HepG2 (cell line): ENCODE data around the gene FBXO24. TPM values are rescaled to one million over a fixed set of nuclear protein-coding genes. Genes with fewer than 3 reads are reported as not detected.

ENCODE experiments used
- ATAC-seq: fragments of 200-7000 bp; cut with Tn5 transposase; 3 replicates; pipeline ENCODE4 v1.9.1; 2020; ENCODE audit warnings: mild to moderate bottlenecking, moderate library complexity
- BruUV-seq: library from RNA; stranded (reverse); fragments of 400-500 nt; replicated peaks from 2 replicates; lab custom pipeline; 2021; lab: Mats Ljungman, UMichigan
- CTCF ChIA-PET: fragments of 300-600 bp; formaldehyde crosslinking; extraction: SDS; loops from one replicate; lab custom pipeline; 2021; ENCODE audit warnings: low total read pairs, inconsistent platforms, low intra/inter-chr PET ratio; lab: Yijun Ruan, JAX
- POLR2A ChIA-PET: fragments of 350-600 bp; sonication (Branson Sonifier 250); formaldehyde crosslinking; loops from one replicate; lab custom pipeline; 2020; ENCODE audit warnings: antibody characterized with exemption, inconsistent platforms; lab: Yijun Ruan, JAX
- DNase-seq: peaks from one replicate; pipeline ENCODE4 v3.0.0-alpha.2; 2015; ENCODE audit warnings: low spot score
- FAIRE-seq: peaks from 3 replicates; lab custom pipeline; 2011; peaks lifted over from hg19 to GRCh38; lab: Jason Lieb, UNC
- H2AFZ ChIP-seq: one replicate; pipeline ENCODE4 v1.6.1; 2011; ENCODE audit warnings: low read length, inconsistent platforms
- H3K27ac ChIP-seq: fragments of 300-600 bp; 3 replicates; pipeline ENCODE4 v1.8.0; 2011; ENCODE audit warnings: mixed run types, mild to moderate bottlenecking, mixed read lengths, low read length, inconsistent platforms; ENCODE audit not compliant: insufficient read depth; ENCODE audit errors: extremely low read length
- H3K27me3 ChIP-seq, 2 experiments: fragments of 200-600 bp in 1 of 2; 2 replicates in 1 of 2; 3 replicates in 1 of 2; pipeline versions ENCODE4 v1.6.0 to v1.8.0; 2011; ENCODE audit warnings: low read length in 2 of 2, mild to moderate bottlenecking in 2 of 2, moderate library complexity in 2 of 2, inconsistent platforms in 1 of 2; ENCODE audit not compliant: insufficient read depth in 2 of 2, control insufficient read depth in 1 of 2
- H3K36me3 ChIP-seq, 2 experiments: fragments of 200-600 bp in 1 of 2; replicated peaks in 1 of 2; 2 replicates in 1 of 2; 3 replicates in 1 of 2; pipeline versions ENCODE4 v1.5.1 to v1.8.0; 2011; ENCODE audit warnings: low read length in 2 of 2, inconsistent platforms in 1 of 2; ENCODE audit not compliant: insufficient read depth in 2 of 2, control insufficient read depth in 1 of 2
- H3K4me1 ChIP-seq: 2 replicates; pipeline ENCODE4 v1.5.1; 2012; ENCODE audit warnings: low read length, inconsistent platforms; ENCODE audit not compliant: insufficient read depth
- H3K4me2 ChIP-seq: 2 replicates; pipeline ENCODE4 v1.6.0; 2011; ENCODE audit warnings: low read depth, low read length, inconsistent platforms
- H3K4me3 ChIP-seq, 3 experiments: fragments of 200-600 bp in 1 of 3; sonication (generic), shearing (Covaris generic) in 1 of 3; replicated peaks in 1 of 3; 2 replicates each; pipeline ENCODE4 v1.5.1; 2011 to 2016; ENCODE audit warnings: low read length in 3 of 3, inconsistent platforms in 2 of 3, low read depth in 2 of 3, mild to moderate bottlenecking in 2 of 3, control low read depth in 1 of 3, mixed read lengths in 1 of 3; ENCODE audit not compliant: insufficient read depth in 1 of 3
- H3K79me2 ChIP-seq: one replicate; pipeline ENCODE4 v1.6.1; 2011; ENCODE audit warnings: low read length, inconsistent platforms; ENCODE audit not compliant: insufficient read depth
- H3K9ac ChIP-seq: 2 replicates; pipeline ENCODE4 v1.6.0; 2011; ENCODE audit warnings: mild to moderate bottlenecking, low read depth, low read length, inconsistent platforms; ENCODE audit not compliant: insufficient read depth
- H3K9me3 ChIP-seq: 2 replicates; pipeline ENCODE4 v1.5.1; 2012; ENCODE audit warnings: mild to moderate bottlenecking, low read length
- H4K20me1 ChIP-seq: 2 replicates; pipeline ENCODE4 v1.6.0; 2011; ENCODE audit warnings: inconsistent platforms, mild to moderate bottlenecking, low read length, moderate library complexity; ENCODE audit not compliant: insufficient read depth
- CCDC6 ChIP-seq: sonication (generic); formaldehyde crosslinking; IDR thresholded peaks from 2 replicates; pipeline ENCODE4 v1.8.1; 2022; ENCODE audit warnings: mild to moderate bottlenecking, missing genetic modification reagents, moderate library complexity
- CHD2 ChIP-seq: IDR thresholded peaks from 2 replicates; pipeline ENCODE4 v1.6.1; 2011; ENCODE audit warnings: low read depth, low read length, improper control_type of control experiment
- MXD4 ChIP-seq: IDR thresholded peaks from 2 replicates; pipeline ENCODE4 v1.6.1; 2016; ENCODE audit warnings: mild to moderate bottlenecking, missing biosample characterization, missing genetic modification reagents
- NR2F1 ChIP-seq, 2 experiments: fragments of 450-650 bp in 1 of 2; formaldehyde crosslinking in 1 of 2; IDR thresholded peaks; 2 replicates each; pipeline versions ENCODE4 v1.5.0 to v1.6.1; 2016 to 2020; ENCODE audit warnings: mild to moderate bottlenecking in 1 of 2, missing compliant biosample characterization in 1 of 2, missing genetic modification reagents in 1 of 2, moderate library complexity in 1 of 2
- POLR2AphosphoS2 ChIP-seq: IDR thresholded peaks from 2 replicates; pipeline ENCODE4 v1.6.1; 2011; ENCODE audit warnings: low read depth, low read length, improper control_type of control experiment
- POLR2G ChIP-seq: fragments of 200-400 bp; formaldehyde crosslinking; IDR thresholded peaks from 2 replicates; pipeline ENCODE4 v1.6.1; 2018; ENCODE audit warnings: mild to moderate bottlenecking, low read depth, low read length, moderate library complexity
- ZNF121 ChIP-seq: sonication (generic); formaldehyde crosslinking; IDR thresholded peaks from 2 replicates; pipeline ENCODE4 v1.5.0; 2020; ENCODE audit warnings: mild to moderate bottlenecking, missing genetic modification reagents
- WGBS: methylation state at CpG from one replicate; pipeline ENCODE4 v1.1.6; 2017; ENCODE audit warnings: low lambda C conversion rate; 5-methylcytosine and 5-hydroxymethylcytosine counted together
- in situ Hi-C: cut with HindIII; loops from 2 replicates; pipeline ENCODE4 v1.10.0; 2017; ENCODE audit warnings: low pct_unique_long_range_greater_than_20kb; ENCODE audit not compliant: extremely low pct_ligation_motif_present
- intact Hi-C: fragments of 100-400 bp; cut with micrococcal nuclease; formaldehyde crosslinking; loops from one replicate; pipeline ENCODE4 v1.10.0; 2022; ENCODE audit not compliant: unreplicated experiment
- polyA plus RNA-seq, 8 experiments: library from polyadenylated mRNA; depleted of rRNA in 3 of 8; stranded (reverse) in 7 of 8; unstranded in 1 of 8; fragments of >200 nt; fragmentation: Illumina TruSeq in 4 of 8; extraction: Trizol in 4 of 8; gene quantifications; 2 replicates each; pipeline versions ENCODE4 v1.2.1 to v1.2.3, GENCODE V29; 2011 to 2016; ENCODE audit warnings: low read depth in 4 of 8, missing spikeins in 1 of 8, mixed read lengths in 1 of 8; ENCODE audit not compliant: insufficient read depth in 1 of 8
- total RNA-seq, 5 experiments: library from RNA; depleted of rRNA; stranded (reverse); fragments of >200 nt; fragmentation: Illumina TruSeq; extraction: Trizol; gene quantifications; 2 replicates each; pipeline ENCODE4 v1.2.3, GENCODE V29; 2016; ENCODE audit warnings: low read depth in 1 of 5

FBXO24 gene
- total and polyA plus RNA-seq, 2 of the 13 experiments (the other 11 are each of a cell fraction or from before 2014, with no cell fraction given) = 0.20 to 0.55 TPM

DNA sequence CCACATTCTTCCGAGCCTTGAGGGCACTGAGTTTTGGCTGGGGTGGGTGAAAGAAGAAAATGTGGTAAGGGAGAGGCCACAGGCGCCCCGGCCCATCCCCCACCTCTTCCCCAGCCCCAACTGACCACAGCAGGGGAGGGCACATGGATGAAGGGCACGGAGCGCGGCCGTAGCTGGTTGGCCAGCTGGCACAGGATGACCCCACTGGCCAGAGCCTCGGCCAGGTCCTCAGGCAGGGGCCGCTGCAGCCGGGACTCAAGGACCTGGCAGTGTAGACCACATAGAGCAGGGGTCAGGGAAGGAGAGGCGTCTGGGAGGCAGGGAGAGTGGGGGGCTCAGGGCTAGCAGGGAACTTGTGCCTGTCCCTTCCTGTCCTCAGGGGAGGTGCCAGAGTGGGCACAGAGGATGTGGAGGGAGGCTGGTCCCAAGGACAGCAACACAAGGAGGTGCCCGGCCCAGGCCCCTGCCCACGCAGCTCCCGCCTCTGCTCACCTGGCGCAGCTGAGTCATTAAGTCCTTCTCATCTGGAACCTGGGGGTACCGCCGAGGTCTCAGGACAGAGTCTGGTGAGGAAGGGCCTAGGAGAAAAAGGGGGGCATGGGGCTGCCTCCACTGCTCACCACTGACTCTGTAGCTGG, 10.3 kb upstream of the FBXO24 start (continued):
- no peak for TF ChIP-seq NR2F1 (CRISPR knock-in tag; IDR thresholded peaks at IDR 0.05)

DNA sequence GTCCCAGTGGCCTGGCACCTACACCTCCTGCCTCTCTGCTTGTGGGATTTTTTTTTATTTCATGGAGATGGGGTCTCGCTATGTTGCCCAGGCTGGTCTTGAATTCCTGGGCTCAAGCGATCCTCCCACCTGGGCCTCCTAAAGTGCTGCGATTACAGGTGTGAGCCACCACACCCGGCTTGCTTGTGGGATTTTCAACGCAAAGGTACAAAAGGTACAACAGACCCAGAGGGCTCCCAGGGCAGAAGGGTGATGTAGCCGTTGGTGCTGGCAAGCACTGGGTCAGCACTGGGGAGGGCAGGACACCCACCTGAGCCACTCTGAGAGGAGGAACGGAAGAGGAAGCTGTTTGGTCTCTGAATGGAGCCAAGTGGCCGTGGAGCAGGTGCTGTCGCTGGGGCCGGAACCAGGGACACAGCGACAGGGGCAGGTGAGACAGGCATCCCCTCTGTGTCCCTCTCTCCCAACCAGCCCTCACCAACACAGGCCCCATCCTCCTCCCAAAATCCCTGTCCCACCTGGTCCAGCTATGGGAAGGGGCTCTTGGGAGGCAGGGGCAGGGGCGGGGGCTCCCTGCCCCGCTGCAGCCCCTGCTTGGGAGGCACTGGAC, 9.6 kb upstream of the FBXO24 start:
- H4K20me1 ChIP-seq = no peaks in the 10 kb centered on the region
- 100% methylated on average over 11 of the region's 13 CpGs for WGBS
- no peak overlapping the region for H3K9ac ChIP-seq
- peaks cover 18% of the 10 kb centered on the region for H3K4me1 ChIP-seq
- FAIRE-seq (no peak), ATAC-seq (no peak), DNase-seq (no peak)
- no TSS peak for BruUV-seq
- ChIA-PET CTCF (no interaction called here), POLR2A (interaction anchor here (2.1 kb wide), 1 partner anchor 10 kb away, joined by 6 read pairs; the partner anchor contains the start of genes FBXO24 and LRCH4)
- peaks cover 13 to 28% of the 10 kb centered on the region in 2 experiments; a peak in 4 of 5 replicates for H3K36me3 ChIP-seq
- no peak overlapping the region for H2AFZ ChIP-seq
- in situ Hi-C loops = no loop called here
- no peak overlapping the region for H3K27ac ChIP-seq
- TF ChIP-seq POLR2AphosphoS2 (peak; percentile 74; the same call in 1 of the 2 replicates), POLR2G (peak; percentile 50; the same call in 1 of the 2 replicates), CHD2 (0 out of 2 replicates have a peak, but pooled peaks have one; percentile 26), ZNF121 (CRISPR knock-in tag) (0 out of 2 replicates have a peak, but pooled peaks have one; percentile 44), CCDC6 (no peak), MXD4 (CRISPR knock-in tag) (no peak)
- no peak overlapping the region for H3K4me3 ChIP-seq
- no peaks in the 10 kb centered on the region for H3K27me3 ChIP-seq
- no peak overlapping the region for H3K4me2 ChIP-seq
- H3K79me2 ChIP-seq = no peaks in the 10 kb centered on the region
- intact Hi-C loops = no loop called here
- no peaks in the 10 kb centered on the region for H3K9me3 ChIP-seq
